Endodermal cell (in vitro differentiated cells): ENCODE measurements around the gene CPO. TPM values are rescaled to one million over a fixed set of nuclear protein-coding genes. Genes with fewer than 3 reads are reported as not detected.

Experiments
- DNase-seq: peaks from one replicate; pipeline ENCODE4 v3.0.0-alpha.2; 2017
- H3K27ac ChIP-seq: 2 replicates; pipeline ENCODE4 v1.5.1; 2013; ENCODE audit warnings: mild to moderate bottlenecking, low read depth, low read length, moderate library complexity
- H3K27me3 ChIP-seq: 2 replicates; pipeline ENCODE4 v1.6.1; 2013; ENCODE audit warnings: mild to moderate bottlenecking, low read length, moderate library complexity; ENCODE audit not compliant: insufficient read depth, control insufficient read depth, poor library complexity, severe bottlenecking
- H3K36me3 ChIP-seq: 2 replicates; pipeline ENCODE4 v1.7.0; 2013; ENCODE audit warnings: mild to moderate bottlenecking, low read length, moderate library complexity; ENCODE audit not compliant: control insufficient read depth, insufficient read depth
- H3K4me1 ChIP-seq: one replicate; pipeline ENCODE4 v1.7.0; 2013; ENCODE audit warnings: low read length; ENCODE audit not compliant: control insufficient read depth, insufficient read depth
- H3K4me3 ChIP-seq: 2 replicates; pipeline ENCODE4 v1.5.1; 2013; ENCODE audit warnings: mild to moderate bottlenecking, low read length, moderate library complexity
- H3K9ac ChIP-seq: 2 replicates; pipeline ENCODE4 v1.6.1; 2013; ENCODE audit warnings: mild to moderate bottlenecking, low read length, moderate library complexity; ENCODE audit not compliant: poor library complexity, severe bottlenecking; ENCODE audit errors: extremely low read depth
- H3K9me3 ChIP-seq: 2 replicates; pipeline ENCODE4 v1.6.1; 2013; ENCODE audit warnings: mild to moderate bottlenecking, low read length, moderate library complexity; ENCODE audit not compliant: control insufficient read depth
- H3K27ac Mint-ChIP-seq: 2 replicates; pipeline ENCODE4 v1.8.0; 2020; ENCODE audit warnings: mixed read lengths
- H3K27me3 Mint-ChIP-seq: 2 replicates; pipeline ENCODE4 v1.8.0; 2021; ENCODE audit warnings: mild to moderate bottlenecking, mixed read lengths; ENCODE audit not compliant: insufficient read depth
- H3K36me3 Mint-ChIP-seq: 2 replicates; pipeline ENCODE4 v1.8.0; 2020; ENCODE audit warnings: low read depth, mixed read lengths
- H3K4me1 Mint-ChIP-seq: 2 replicates; pipeline ENCODE4 v1.8.0; 2020; ENCODE audit warnings: mixed read lengths
- H3K4me3 Mint-ChIP-seq: 2 replicates; pipeline ENCODE4 v1.8.0; 2020; ENCODE audit warnings: mild to moderate bottlenecking, moderate library complexity, mixed read lengths
- H3K9me3 Mint-ChIP-seq: 2 replicates; pipeline ENCODE4 v1.8.0; 2020; ENCODE audit warnings: mild to moderate bottlenecking, mixed read lengths
- CTCF ChIP-seq: fragments of 200-600 bp; sonication (generic); conservative IDR thresholded peaks from 2 replicates; pipeline ENCODE4 v1.5.0; 2021; ENCODE audit warnings: antibody characterized with exemption, mild to moderate bottlenecking
- WGBS, 2 experiments: methylation state at CpG; one replicate each; pipeline versions ENCODE4 v1.1.5 to v1.1.7; 2013; ENCODE audit warnings: missing lambda C conversion rate in 2 of 2, mixed read lengths in 1 of 2; ENCODE audit not compliant: insufficient coverage in 1 of 2, insufficient read length in 1 of 2; 5-methylcytosine and 5-hydroxymethylcytosine counted together
- total RNA-seq, 2 donors: library from RNA; stranded (reverse); fragmentation: NEBNext Ultra II Directional in 1 of 2; extraction: Animal tissue kit (Norgen Biotek cat#: 25700) in 1 of 2; gene quantifications; 2 replicates in 1 of 2; 3 replicates in 1 of 2; pipeline ENCODE4 v1.2.1, GENCODE V29; 2021

Gene CPO
- total RNA-seq, 2 donors from 2014 or later: 0.95 to 1.0 TPM

DNA sequence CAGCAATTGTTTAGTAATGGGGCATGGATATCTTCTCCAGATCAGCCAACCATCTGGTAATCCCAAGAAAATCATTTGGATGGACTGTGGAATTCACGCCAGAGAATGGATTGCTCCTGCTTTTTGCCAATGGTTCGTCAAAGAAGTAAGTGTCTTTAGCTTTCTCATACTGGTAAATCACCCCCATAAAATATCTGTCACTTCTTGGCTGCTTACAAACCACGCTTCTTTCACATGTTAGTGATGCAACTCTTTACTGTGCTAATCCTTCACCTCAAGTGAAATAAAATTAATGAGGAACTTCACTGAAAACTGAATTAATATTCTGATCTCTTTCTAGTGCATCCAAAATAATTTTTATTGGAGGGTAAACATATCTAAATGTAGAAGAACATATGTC lies 18.9 kb downstream of the CPO start:
- no peak overlapping the region for H3K4me3 ChIP-seq
- peaks cover 5% of the 10 kb centered on the region for H3K4me1 ChIP-seq
- Mint-ChIP-seq H3K4me1 (peaks cover 30% of the 10 kb centered on the region), H3K4me3 (no peak overlapping the region), H3K36me3 (peaks cover 2% of the 10 kb centered on the region), H3K27me3 (no peaks in the 10 kb centered on the region), H3K9me3 (peaks cover 19% of the 10 kb centered on the region), H3K27ac (no peak overlapping the region)
- peaks cover 15% of the 10 kb centered on the region for H3K9me3 ChIP-seq
- no peak for DNase-seq
- no peak overlapping the region for H3K9ac ChIP-seq
- H3K27ac ChIP-seq: no peak overlapping the region
- no peaks in the 10 kb centered on the region for H3K27me3 ChIP-seq
- H3K36me3 ChIP-seq: no peaks in the 10 kb centered on the region
- 98 to 100% methylated on average over 3 of the region's 3 CpGs for WGBS, 2 experiments
- TF ChIP-seq CTCF: no peak

- Mint-ChIP-seq H3K4me1 (peaks cover 16% of the 10 kb centered on the region), H3K27ac (no peak overlapping the region), H3K4me3 (no peak overlapping the region), H3K36me3 (no peaks in the 10 kb centered on the region), H3K9me3 (no peaks in the 10 kb centered on the region), H3K27me3 (no peaks in the 10 kb centered on the region)
- Histone ChIP-seq H3K4me1 (peaks cover 8% of the 10 kb centered on the region), H3K9me3 (no peaks in the 10 kb centered on the region), H3K4me3 (no peak overlapping the region), H3K27me3 (no peaks in the 10 kb centered on the region), H3K36me3 (no peaks in the 10 kb centered on the region), H3K9ac (no peak overlapping the region), H3K27ac (no peak overlapping the region)
- no peak for TF ChIP-seq CTCF
- WGBS, 2 experiments: 89 to 94% methylated on average over 2 to 3 of the region's 4 CpGs
- DNase-seq: no peak
Measured at GRCh38 chr2:206962966-206963365, 23.6 kb downstream of the CPO start.

GRCh38 chr2:206968134-206969086 lies 29.1 kb downstream of the CPO start:
- H3K4me1 Mint-ChIP-seq: peaks cover 2% of the 10 kb centered on the region
- Histone ChIP-seq H3K4me3 (no peak overlapping the region), H3K27me3 (no peaks in the 10 kb centered on the region), H3K4me1 (peaks cover 3% of the 10 kb centered on the region), H3K9me3 (no peaks in the 10 kb centered on the region), H3K27ac (no peak overlapping the region), H3K9ac (no peak overlapping the region), H3K36me3 (no peaks in the 10 kb centered on the region)
- no peaks in the 10 kb centered on the region for H3K9me3 Mint-ChIP-seq
- no peak for TF ChIP-seq CTCF
- no peak overlapping the region for H3K4me3 Mint-ChIP-seq
- DNase-seq: no peak
- no peak overlapping the region for H3K27ac Mint-ChIP-seq
- H3K27me3 Mint-ChIP-seq: no peaks in the 10 kb centered on the region
- no peaks in the 10 kb centered on the region for H3K36me3 Mint-ChIP-seq
- WGBS, 2 experiments: 89 to 100% methylated on average over 5 to 7 of the region's 7 CpGs
